Measurements from ENCODE around the gene ADGRV1.

Gene ADGRV1

GRCh38 chr5:90644132-90644531, 85.5 kb downstream of the ADGRV1 start:
- TF ChIP-seq CTCF (IDR thresholded peaks at IDR 0.05; ENCODE audit: low read depth, low read length, missing control alignments) = no peak
- no peak overlapping the region for H3K4me3 ChIP-seq (ENCODE audit: low read depth, low read length)
- DNase-seq (ENCODE audit: low read depth) = no peak

- H3K4me3 ChIP-seq (ENCODE audit: low read depth, low read length) = no peak overlapping the region
- no peak for TF ChIP-seq CTCF (IDR thresholded peaks at IDR 0.05; ENCODE audit: low read depth, low read length, missing control alignments)
- no peak for DNase-seq (ENCODE audit: low read depth)
Measured at GRCh38 chr5:90645024-90645610, 86.5 kb downstream of the ADGRV1 start.

- no peak overlapping the region for H3K4me3 ChIP-seq (ENCODE audit: low read depth, low read length)
- TF ChIP-seq CTCF (IDR thresholded peaks at IDR 0.05; ENCODE audit: low read depth, low read length, missing control alignments) = no peak
- DNase-seq (ENCODE audit: low read depth) = no peak
Measured at GRCh38 chr5:90650767-90651166, 92.2 kb downstream of the ADGRV1 start.

- no peak for TF ChIP-seq CTCF (IDR thresholded peaks at IDR 0.05; ENCODE audit: low read depth, low read length, missing control alignments)
- no peak overlapping the region for H3K4me3 ChIP-seq (ENCODE audit: low read depth, low read length)
Measured at GRCh38 chr5:90654215-90654614, 95.6 kb downstream of the ADGRV1 start.

GRCh38 chr5:90655423-90655822, 96.8 kb downstream of the ADGRV1 start:
- no peak overlapping the region for H3K4me3 ChIP-seq (ENCODE audit: low read depth, low read length)
- TF ChIP-seq CTCF (IDR thresholded peaks at IDR 0.05; ENCODE audit: low read depth, low read length, missing control alignments) = no peak
- no peak for DNase-seq (ENCODE audit: low read depth)

More at GRCh38 chr5:90654215-90654614, 95.6 kb downstream of the ADGRV1 start:
- DNase-seq (ENCODE audit: low read depth) = no peak

GRCh38 chr5:90657030-90657429, 98.4 kb downstream of the ADGRV1 start:
- H3K4me3 ChIP-seq (ENCODE audit: low read depth, low read length) = no peak overlapping the region
- TF ChIP-seq CTCF (IDR thresholded peaks at IDR 0.05; ENCODE audit: low read depth, low read length, missing control alignments) = no peak
- no peak for DNase-seq (ENCODE audit: low read depth)

- no peak for DNase-seq (ENCODE audit: low read depth)
- TF ChIP-seq CTCF (IDR thresholded peaks at IDR 0.05; ENCODE audit: low read depth, low read length, missing control alignments) = no peak
- no peak overlapping the region for H3K4me3 ChIP-seq (ENCODE audit: low read depth, low read length)
Measured at GRCh38 chr5:90657788-90658187, 99.2 kb downstream of the ADGRV1 start.

Data from GM12864 (cell line).